Endothelial cell of umbilical vein (primary cell): Measurements from ENCODE around the gene CLDN15. TPM values are rescaled to one million over a fixed set of nuclear protein-coding genes. Genes with fewer than 3 reads are reported as not detected.

Experiments
- BruUV-seq: library from RNA; stranded (reverse); fragments of 400-500 nt; replicated peaks from 2 replicates; lab custom pipeline; 2021; lab: Mats Ljungman, UMichigan
- CTCF ChIA-PET: fragments of 300-600, 350-600 bp; sonication (Branson Sonifier 250); formaldehyde crosslinking; loops from one replicate; lab custom pipeline; 2021; ENCODE audit warnings: antibody characterized with exemption, inconsistent platforms; lab: Charles Lee
- POLR2A ChIA-PET: fragments of 300-600, 350-600 bp; sonication (Branson Sonifier 250); formaldehyde crosslinking; loops from one replicate; lab custom pipeline; 2021; ENCODE audit warnings: antibody characterized with exemption, inconsistent platforms; lab: Charles Lee
- DNase-seq: peaks from one replicate; pipeline ENCODE4 v3.0.0-alpha.2; 2011; ENCODE audit warnings: low read depth, low spot score
- FAIRE-seq: peaks from 2 replicates; lab custom pipeline; 2011; peaks lifted over from hg19 to GRCh38; lab: Jason Lieb, UNC
- H2AFZ ChIP-seq: 2 replicates; pipeline ENCODE4 v1.6.0; 2012; ENCODE audit warnings: low read depth, low read length, control low read depth, inconsistent platforms
- H3K27ac ChIP-seq: 2 replicates; pipeline ENCODE4 v1.5.1; 2011; ENCODE audit warnings: low read depth, mild to moderate bottlenecking, control low read depth, low read length, moderate library complexity; ENCODE audit not compliant: insufficient read depth
- H3K27me3 ChIP-seq, 2 experiments: 2 replicates each; pipeline versions ENCODE4 v1.6.0 to v1.6.1; 2011; ENCODE audit warnings: low read length in 2 of 2, mixed read lengths in 1 of 2; ENCODE audit not compliant: control insufficient read depth in 2 of 2, insufficient read depth in 2 of 2
- H3K36me3 ChIP-seq, 2 experiments: 2 replicates in 1 of 2; 3 replicates in 1 of 2; pipeline ENCODE4 v1.5.1; 2011; ENCODE audit warnings: low read length in 2 of 2, mild to moderate bottlenecking in 1 of 2, moderate library complexity in 1 of 2; ENCODE audit not compliant: control insufficient read depth in 2 of 2, insufficient read depth in 2 of 2; ENCODE audit errors: extremely low read depth in 1 of 2
- H3K4me1 ChIP-seq: 3 replicates; pipeline ENCODE4 v1.5.1; 2011; ENCODE audit warnings: mild to moderate bottlenecking, low read length; ENCODE audit not compliant: control insufficient read depth, insufficient read depth; ENCODE audit errors: extremely low read depth
- H3K4me2 ChIP-seq: 2 replicates; pipeline ENCODE4 v1.6.1; 2011; ENCODE audit warnings: low read length, control low read depth, mixed read lengths; ENCODE audit not compliant: insufficient read depth
- H3K4me3 ChIP-seq, 3 experiments: fragments of 200-600 bp in 1 of 3; sonication (generic), shearing (Covaris generic) in 1 of 3; replicated peaks in 1 of 3; 2 replicates each; pipeline ENCODE4 v1.5.1; 2011 to 2016; ENCODE audit warnings: control low read depth in 3 of 3, low read length in 3 of 3, mild to moderate bottlenecking in 2 of 3, inconsistent platforms in 1 of 3, low read depth in 1 of 3, moderate library complexity in 1 of 3; ENCODE audit not compliant: insufficient read depth in 1 of 3
- H3K79me2 ChIP-seq: 2 replicates; pipeline ENCODE4 v1.6.0; 2012; ENCODE audit warnings: low read length, inconsistent platforms; ENCODE audit not compliant: control insufficient read depth, insufficient read depth
- H3K9ac ChIP-seq: replicated peaks from 2 replicates; pipeline ENCODE3; 2011; ENCODE audit warnings: low read length, control low read depth; ENCODE audit not compliant: insufficient read depth; ENCODE audit errors: extremely low read depth
- H3K9me1 ChIP-seq: replicated peaks from 3 replicates; pipeline ENCODE4 v1.6.0; 2011; ENCODE audit warnings: mild to moderate bottlenecking, low read length; ENCODE audit not compliant: control insufficient read depth, insufficient read depth; ENCODE audit errors: extremely low read depth
- H3K9me3 ChIP-seq: replicated peaks from 2 replicates; pipeline ENCODE4 v1.5.1; 2012; ENCODE audit warnings: low read length, inconsistent platforms; ENCODE audit not compliant: control insufficient read depth, insufficient read depth
- H4K20me1 ChIP-seq: replicated peaks from 2 replicates; pipeline ENCODE3; 2011; ENCODE audit warnings: mild to moderate bottlenecking, low read length; ENCODE audit not compliant: control insufficient read depth, insufficient read depth; ENCODE audit errors: extremely low read depth
- EZH2 ChIP-seq: IDR thresholded peaks from 2 replicates; pipeline ENCODE4 v1.6.1; 2012; ENCODE audit warnings: borderline replicate concordance, low read depth, mild to moderate bottlenecking, moderate library complexity, low read length, inconsistent platforms; ENCODE audit not compliant: severe bottlenecking
- FOS ChIP-seq: IDR thresholded peaks from 2 replicates; pipeline ENCODE4 v1.6.1; 2011; ENCODE audit warnings: mild to moderate bottlenecking, low read length, moderate library complexity, borderline replicate concordance; ENCODE audit not compliant: insufficient read depth
- GATA2 ChIP-seq: IDR thresholded peaks from 2 replicates; pipeline ENCODE4 v1.7.0; 2011; ENCODE audit warnings: low read depth, mild to moderate bottlenecking, moderate library complexity, mixed read lengths, low read length; ENCODE audit not compliant: insufficient read length, insufficient read depth
- JUN ChIP-seq: IDR thresholded peaks from 2 replicates; pipeline ENCODE4 v1.6.1; 2011; ENCODE audit warnings: borderline replicate concordance, low read depth; ENCODE audit not compliant: insufficient read length, insufficient read depth
- MYC ChIP-seq: IDR thresholded peaks from one replicate; pipeline ENCODE4 v1.6.1; 2011; ENCODE audit warnings: mild to moderate bottlenecking, low read depth, low read length
- POLR2A ChIP-seq: IDR thresholded peaks from 2 replicates; pipeline ENCODE4 v1.6.1; 2012; ENCODE audit warnings: low read depth, mild to moderate bottlenecking, control low read depth, low read length
- POLR2AphosphoS5 ChIP-seq: IDR thresholded peaks from 2 replicates; pipeline ENCODE4 v1.6.1; 2012; ENCODE audit warnings: low read depth, mild to moderate bottlenecking, control low read depth, low read length, moderate library complexity; ENCODE audit not compliant: insufficient read depth
- dilution Hi-C: fragments of 300-500 bp; cut with MboI; formaldehyde crosslinking; loops from one replicate; pipeline ENCODE4 v1.15.0; 2019; ENCODE audit warnings: low sequenced_read_pairs; ENCODE audit not compliant: extremely low pct_ligation_motif_present
- intact Hi-C: fragments of 100-400 bp; cut with micrococcal nuclease; formaldehyde crosslinking; loops from one replicate; pipeline ENCODE4 v1.10.0; 2022
- polyA plus RNA-seq, 4 experiments: library from polyadenylated mRNA; depleted of rRNA in 3 of 4; stranded (reverse) in 3 of 4; unstranded in 1 of 4; fragments of >200 nt; gene quantifications; 2 replicates each; pipeline versions ENCODE4 v1.2.1 to v1.2.3, GENCODE V29; 2011 to 2012; ENCODE audit warnings: missing spikeins in 1 of 4
- total RNA-seq: library from RNA; stranded (reverse); gene quantifications from 2 replicates; pipeline ENCODE4 v1.2.3, GENCODE V29; 2021
- TF ChIP-seq, protein P1 (sequence below), 2 donors: IDR thresholded peaks; 1 replicate in 1 of 2; 2 replicates in 1 of 2; pipeline ENCODE4 v1.5.1; 2011; ENCODE audit warnings: low read length in 2 of 2, mild to moderate bottlenecking in 2 of 2, moderate library complexity in 2 of 2, control low read depth in 1 of 2, inconsistent platforms in 1 of 2, low read depth in 1 of 2; ENCODE audit not compliant: insufficient read depth in 1 of 2; ENCODE audit errors: extremely low read depth in 1 of 2
- TF ChIP-seq, protein P2 (sequence below): IDR thresholded peaks from 2 replicates; pipeline ENCODE4 v1.6.1; 2011; ENCODE audit not compliant: insufficient read depth, insufficient read length

The CLDN15 gene
- total and polyA plus RNA-seq, 2 donors (not counting 3 experiments of a cell fraction or from before 2014, with no cell fraction given), result 11.3 to 17.7 TPM

DNA sequence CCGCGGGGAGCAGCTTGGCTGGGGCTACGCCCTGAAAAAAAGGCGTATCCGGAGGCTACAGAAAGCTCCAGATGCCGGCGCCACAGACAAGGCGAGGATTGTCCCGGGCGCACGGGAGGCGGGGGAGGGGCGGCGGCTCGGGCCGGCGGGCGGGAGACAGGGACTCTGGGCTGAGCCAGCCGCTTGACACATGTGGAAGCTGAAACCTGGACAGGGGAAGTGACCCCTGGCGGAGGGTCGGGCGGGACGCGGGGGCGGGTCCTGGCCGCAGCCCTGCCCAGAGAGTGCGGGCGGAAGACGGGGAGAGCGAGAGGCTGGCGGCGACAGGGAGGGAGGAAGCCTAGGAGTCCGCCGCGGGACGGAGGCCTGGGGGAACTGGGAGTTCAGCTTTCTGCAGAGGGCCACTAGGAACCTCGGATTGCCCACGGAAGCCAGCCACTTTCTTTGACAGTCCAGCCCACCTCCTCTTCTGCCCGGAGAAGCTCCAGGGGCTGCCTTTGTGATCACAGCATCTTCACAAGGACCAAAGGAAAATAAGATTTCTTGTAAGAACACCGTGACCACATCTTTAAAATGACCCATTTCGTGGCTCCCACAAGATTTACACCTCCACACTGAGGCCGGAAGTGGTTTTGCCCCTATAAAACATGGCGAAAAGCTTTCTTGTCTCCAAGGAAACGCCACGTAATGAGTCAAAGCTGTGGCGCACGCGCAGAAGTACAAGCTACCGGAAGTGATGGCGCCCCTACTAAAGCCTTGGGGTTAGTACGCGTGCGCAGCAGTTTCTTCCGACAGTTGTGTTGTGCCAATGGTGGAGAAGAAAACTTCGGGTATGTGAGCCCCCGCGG is 20.0 kb downstream of the CLDN15 start, which contains the start of the genes PLOD3 and ZNHIT1:
TSS of gene PLOD3 (minus strand) at position 194 of the 848 bp plus-strand sequence. CDS start 307 bp downstream, outside the sequence.
TSS of gene ZNHIT1 (plus strand) at position 778 of the 848 bp plus-strand sequence. CDS start at position 809, 31 bp downstream.
- Histone ChIP-seq H3K4me2 (peak within 1 kb of the TSS; percentile 93), H2AFZ (peak within 1 kb of the TSS; percentile 42), H3K9me1 (no peaks in the 10 kb centered on the region), H3K36me3 (peaks cover 3 to 13% of the 10 kb centered on the region in 2 experiments), H3K4me1 (peaks cover 13% of the 10 kb centered on the region), H3K27ac (peak within 1 kb of the TSS; percentile 79), H3K9me3 (no peaks in the 10 kb centered on the region), H3K27me3 (no peaks in the 10 kb centered on the region), H3K79me2 (peaks cover 53% of the 10 kb centered on the region), H3K9ac (peak within 1 kb of the TSS; percentile 67), H4K20me1 (no peaks in the 10 kb centered on the region), H3K4me3 (peak within 1 kb of the TSS; percentile 75 to 84 (median 78))
- DNase-seq (peak; percentile 98), FAIRE-seq (peak; percentile 100)
- ChIA-PET CTCF (interaction anchor here (0.7 to 4.5 kb wide), 23 partner anchors 9 to 104 kb away, joined by 3 to 112 read pairs (median 5); partner anchors contain the start of genes CLDN15, FIS1 and IFT22), POLR2A (interaction anchor here (1.0 to 2.1 kb wide), 2 partner anchors 9 to 27 kb away, joined by 3 to 12 read pairs; partner anchors contain the start of gene FIS1)
- dilution Hi-C loops (no loop called here), intact Hi-C loops (loop anchor here (1.0 kb wide), 3 partner anchors 22 to 35 kb away; partner anchors contain the start of gene FIS1)
- BruUV-seq, result no TSS peak
- TF ChIP-seq FOS, result no peak
- TF ChIP-seq GATA2, result no peak
- no peak for TF ChIP-seq MYC
- TF ChIP-seq POLR2AphosphoS5, result peak; percentile 75
- no peak for TF ChIP-seq JUN
- TF ChIP-seq POLR2A, result peak; percentile 87
- TF ChIP-seq, protein P1, sequence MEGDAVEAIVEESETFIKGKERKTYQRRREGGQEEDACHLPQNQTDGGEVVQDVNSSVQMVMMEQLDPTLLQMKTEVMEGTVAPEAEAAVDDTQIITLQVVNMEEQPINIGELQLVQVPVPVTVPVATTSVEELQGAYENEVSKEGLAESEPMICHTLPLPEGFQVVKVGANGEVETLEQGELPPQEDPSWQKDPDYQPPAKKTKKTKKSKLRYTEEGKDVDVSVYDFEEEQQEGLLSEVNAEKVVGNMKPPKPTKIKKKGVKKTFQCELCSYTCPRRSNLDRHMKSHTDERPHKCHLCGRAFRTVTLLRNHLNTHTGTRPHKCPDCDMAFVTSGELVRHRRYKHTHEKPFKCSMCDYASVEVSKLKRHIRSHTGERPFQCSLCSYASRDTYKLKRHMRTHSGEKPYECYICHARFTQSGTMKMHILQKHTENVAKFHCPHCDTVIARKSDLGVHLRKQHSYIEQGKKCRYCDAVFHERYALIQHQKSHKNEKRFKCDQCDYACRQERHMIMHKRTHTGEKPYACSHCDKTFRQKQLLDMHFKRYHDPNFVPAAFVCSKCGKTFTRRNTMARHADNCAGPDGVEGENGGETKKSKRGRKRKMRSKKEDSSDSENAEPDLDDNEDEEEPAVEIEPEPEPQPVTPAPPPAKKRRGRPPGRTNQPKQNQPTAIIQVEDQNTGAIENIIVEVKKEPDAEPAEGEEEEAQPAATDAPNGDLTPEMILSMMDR (IDR thresholded peaks at IDR 0.05; ENCODE audit: extremely low read depth in 1 of 2, insufficient read depth in 1 of 2, low read depth in 1 of 2, low read length in 2 of 2), result peak in 1 of 2 donors; percentile 10
- TF ChIP-seq, protein P2, sequence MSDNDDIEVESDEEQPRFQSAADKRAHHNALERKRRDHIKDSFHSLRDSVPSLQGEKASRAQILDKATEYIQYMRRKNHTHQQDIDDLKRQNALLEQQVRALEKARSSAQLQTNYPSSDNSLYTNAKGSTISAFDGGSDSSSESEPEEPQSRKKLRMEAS, result no peak
- TF ChIP-seq EZH2, result no peak
